Measurements from ENCODE around the gene LAGE3. TPM values are rescaled to one million over a fixed set of nuclear protein-coding genes. Genes with fewer than 3 reads are reported as not detected.

The LAGE3 gene
- total RNA-seq, 4 donors from 2014 or later: 26.0 to 72.5 (median 29.3) TPM

DNA sequence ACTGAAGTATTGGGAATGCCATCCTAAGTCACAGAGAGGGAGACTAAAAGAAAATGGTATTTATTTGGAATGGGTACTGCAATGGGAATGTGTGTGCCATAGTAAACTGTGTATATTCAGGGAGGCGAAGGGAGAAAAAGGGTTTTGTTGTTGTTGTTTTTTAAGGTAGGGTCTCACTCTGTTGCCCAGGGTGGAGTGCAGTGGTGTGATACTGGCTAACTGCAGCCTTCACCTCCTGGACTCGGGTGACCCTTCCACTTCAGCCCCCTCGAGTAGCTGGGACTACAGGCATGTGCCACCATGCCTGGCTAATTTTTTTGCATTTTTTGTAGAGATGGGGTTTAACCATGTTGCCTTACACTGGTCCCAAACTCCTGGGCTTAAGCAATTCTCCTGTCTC lies 15.6 kb upstream of the LAGE3 start:
- no peak for ATAC-seq
- in situ Hi-C loops (cut with MboI; ENCODE audit: low sequenced_read_pairs in 4 of 4) (no loop called here), intact Hi-C loops (cut with DNase I; ENCODE audit: low total_unique reads) (loop anchor here (5.0 kb wide), 1 partner anchor 38 kb away; no protein-coding TSS in a partner anchor)
- Histone ChIP-seq H3K36me3 (no peaks in the 10 kb centered on the region), H3K27ac (no peak overlapping the region), H3K4me3 (no peak overlapping the region), H3K9me3 (no peaks in the 10 kb centered on the region), H3K27me3 (no peaks in the 10 kb centered on the region), H3K4me1 (no peaks in the 10 kb centered on the region)
- no peak for TF ChIP-seq POLR2A (IDR thresholded peaks at IDR 0.05)
- TF ChIP-seq, protein P1, sequence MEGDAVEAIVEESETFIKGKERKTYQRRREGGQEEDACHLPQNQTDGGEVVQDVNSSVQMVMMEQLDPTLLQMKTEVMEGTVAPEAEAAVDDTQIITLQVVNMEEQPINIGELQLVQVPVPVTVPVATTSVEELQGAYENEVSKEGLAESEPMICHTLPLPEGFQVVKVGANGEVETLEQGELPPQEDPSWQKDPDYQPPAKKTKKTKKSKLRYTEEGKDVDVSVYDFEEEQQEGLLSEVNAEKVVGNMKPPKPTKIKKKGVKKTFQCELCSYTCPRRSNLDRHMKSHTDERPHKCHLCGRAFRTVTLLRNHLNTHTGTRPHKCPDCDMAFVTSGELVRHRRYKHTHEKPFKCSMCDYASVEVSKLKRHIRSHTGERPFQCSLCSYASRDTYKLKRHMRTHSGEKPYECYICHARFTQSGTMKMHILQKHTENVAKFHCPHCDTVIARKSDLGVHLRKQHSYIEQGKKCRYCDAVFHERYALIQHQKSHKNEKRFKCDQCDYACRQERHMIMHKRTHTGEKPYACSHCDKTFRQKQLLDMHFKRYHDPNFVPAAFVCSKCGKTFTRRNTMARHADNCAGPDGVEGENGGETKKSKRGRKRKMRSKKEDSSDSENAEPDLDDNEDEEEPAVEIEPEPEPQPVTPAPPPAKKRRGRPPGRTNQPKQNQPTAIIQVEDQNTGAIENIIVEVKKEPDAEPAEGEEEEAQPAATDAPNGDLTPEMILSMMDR (IDR thresholded peaks at IDR 0.05 in 4 of 5, conservative IDR thresholded peaks at IDR 0.05 in 1 of 5): no peak
- no peak for DNase-seq

DNA sequence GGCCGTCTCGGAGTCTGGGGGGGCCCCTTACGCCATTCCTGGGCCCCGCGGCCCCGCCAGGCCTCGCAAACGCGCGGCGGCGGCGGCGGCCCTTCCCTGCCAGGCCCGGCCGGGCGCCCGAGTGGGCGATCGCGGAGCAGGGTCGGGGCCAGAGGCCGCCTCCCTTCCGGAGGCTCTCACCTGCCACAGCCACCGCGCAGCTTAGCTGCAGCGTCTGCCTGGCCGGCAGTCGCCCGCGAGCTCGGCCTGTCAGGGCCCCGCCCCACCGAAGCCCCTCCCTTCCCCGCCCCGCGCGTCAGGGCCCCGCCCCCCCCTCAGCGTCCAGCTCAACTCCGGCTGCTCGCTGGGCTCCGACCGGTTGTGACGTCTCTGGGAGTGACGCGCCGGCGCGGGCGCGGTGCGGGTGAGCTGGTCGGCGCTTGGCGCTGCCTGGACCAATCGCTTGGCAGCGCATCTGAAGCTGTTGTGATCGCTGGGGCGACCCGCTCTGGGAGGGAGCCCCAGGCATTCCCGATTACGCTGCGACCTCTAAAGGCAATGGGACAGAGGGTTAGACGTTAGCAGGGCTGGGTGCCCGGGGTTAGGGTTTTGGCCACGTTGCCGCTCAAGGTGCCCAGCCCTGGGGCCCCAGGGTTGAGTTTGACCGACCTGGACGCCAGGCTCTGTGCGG lies 11.5 kb upstream of the LAGE3 start, which contains the start of gene SLC10A3:
SLC10A3 (minus strand) TSS at position 216 of the 670 bp plus-strand sequence. CDS start 1,689 bp downstream, outside the sequence.
- TF ChIP-seq, protein P1 (IDR thresholded peaks at IDR 0.05 in 4 of 5, conservative IDR thresholded peaks at IDR 0.05 in 1 of 5): no peak
- peak; percentile 93 for TF ChIP-seq POLR2A (IDR thresholded peaks at IDR 0.05)

DNA sequence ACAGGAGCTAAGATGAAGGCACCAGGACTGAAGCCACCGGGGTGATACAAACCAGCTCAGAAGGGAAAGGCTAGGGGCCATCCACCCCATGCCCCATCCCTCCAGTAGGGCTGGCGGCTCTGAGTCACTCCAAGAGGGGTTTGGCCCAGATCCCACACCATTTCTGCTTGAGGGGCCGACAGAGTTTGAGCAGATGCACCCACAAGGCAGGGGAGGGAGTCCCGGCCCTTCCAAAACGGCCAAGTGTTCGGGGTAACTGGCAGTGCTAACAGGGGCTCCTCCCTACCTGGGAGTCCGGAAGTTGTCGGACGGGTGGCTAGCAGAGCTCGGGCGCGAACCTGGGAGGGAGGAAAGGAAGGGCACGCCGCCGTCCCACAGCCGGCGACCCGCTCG lies 10.9 kb upstream of the LAGE3 start:
- H3K36me3 ChIP-seq: no peaks in the 10 kb centered on the region
- in situ Hi-C loops (cut with MboI; ENCODE audit: low sequenced_read_pairs in 4 of 4) (no loop called here), intact Hi-C loops (cut with DNase I; ENCODE audit: low total_unique reads) (loop anchor here (1.0 to 5.0 kb wide), 3 partner anchors 26 to 53 kb away; partner anchors contain the start of genes FAM3A and GDI1)
- H3K4me3 ChIP-seq: peak overlapping the region; percentile 60 to 70 (median 67)
- no peak for TF ChIP-seq POLR2A (IDR thresholded peaks at IDR 0.05)
- TF ChIP-seq, protein P1 (IDR thresholded peaks at IDR 0.05 in 4 of 5, conservative IDR thresholded peaks at IDR 0.05 in 1 of 5): no peak
- no peaks in the 10 kb centered on the region for H3K9me3 ChIP-seq
- DNase-seq (peak in 1 of 2 donors; percentile 18), ATAC-seq (peak; percentile 9 to 31)
- peak overlapping the region; percentile 89 to 95 (median 92) for H3K27ac ChIP-seq
- H3K4me1 ChIP-seq: peaks cover 7 to 19% of the 10 kb centered on the region in 2 donors
- no peaks in the 10 kb centered on the region for H3K27me3 ChIP-seq

More for the DNA sequence above, 11.5 kb upstream of the LAGE3 start, which contains the start of gene SLC10A3:
- DNase-seq (peak; percentile 84 to 91), ATAC-seq (peak; percentile 79)
- Histone ChIP-seq H3K9me3 (no peaks in the 10 kb centered on the region), H3K4me1 (peaks cover 2 to 13% of the 10 kb centered on the region in 2 donors), H3K27ac (peak within 1 kb of the TSS; percentile 89 to 95 (median 92)), H3K27me3 (no peaks in the 10 kb centered on the region), H3K36me3 (no peaks in the 10 kb centered on the region), H3K4me3 (peak within 1 kb of the TSS; percentile 60 to 80 (median 67))
- intact Hi-C loops (cut with DNase I; ENCODE audit: low total_unique reads): loop anchor here (1.0 to 5.0 kb wide), 3 partner anchors 26 to 54 kb away; partner anchors contain the start of genes FAM3A and GDI1
- in situ Hi-C loops (cut with MboI; ENCODE audit: low sequenced_read_pairs in 4 of 4): no loop called here

DNA sequence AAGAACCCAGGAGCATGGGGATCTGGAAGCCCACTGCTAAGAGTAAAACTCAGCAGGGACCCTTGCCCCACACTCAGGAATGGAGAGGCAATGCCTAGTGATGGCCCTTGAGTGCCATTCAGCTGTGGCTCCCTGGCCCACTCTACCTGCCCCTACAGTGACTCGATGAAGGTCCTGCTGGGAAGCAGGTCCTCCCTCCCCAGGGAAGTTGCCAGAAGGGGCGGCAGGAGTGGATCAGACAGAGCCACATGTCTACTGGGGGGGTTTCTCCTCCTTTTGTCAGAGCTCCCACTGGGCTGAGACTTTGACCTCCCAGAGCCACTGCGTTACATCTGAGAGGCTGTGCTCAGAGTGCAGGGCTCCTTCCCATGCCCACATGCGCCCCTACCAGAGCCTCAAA lies 10.1 kb upstream of the LAGE3 start:
- Histone ChIP-seq H3K27ac (peak overlapping the region in 3 of 4 donors; percentile 89 to 95 (median 91)), H3K4me3 (peak overlapping the region in 2 of 4 donors; percentile 60 to 69)

More for the DNA sequence above, 10.1 kb upstream of the LAGE3 start:
- no peaks in the 10 kb centered on the region for H3K27me3 ChIP-seq
- in situ Hi-C loops (cut with MboI; ENCODE audit: low sequenced_read_pairs in 4 of 4) (no loop called here), intact Hi-C loops (cut with DNase I; ENCODE audit: low total_unique reads) (loop anchor here (5.0 kb wide), 2 partner anchors 77 to 92 kb away; partner anchors contain the start of genes RPL10 and TAFAZZIN)
- peaks cover 13 to 27% of the 10 kb centered on the region in 2 donors for H3K4me1 ChIP-seq
- H3K9me3 ChIP-seq: no peaks in the 10 kb centered on the region
- ATAC-seq: no peak
- TF ChIP-seq POLR2A (IDR thresholded peaks at IDR 0.05): no peak
- TF ChIP-seq, protein P1 (IDR thresholded peaks at IDR 0.05 in 4 of 5, conservative IDR thresholded peaks at IDR 0.05 in 1 of 5): no peak
- no peak for DNase-seq
- no peaks in the 10 kb centered on the region for H3K36me3 ChIP-seq
